Epidermal melanocyte (primary cell): ENCODE measurements around the gene IQGAP3.
"Not testable (repeated sequence)": the region's sequence is repeated elsewhere in the genome, so short reads cannot be mapped to it uniquely, and the experiment has no call there.

ENCODE experiments used
- DNase-seq: peaks from one replicate; pipeline ENCODE4 v3.0.0; 2011; ENCODE audit warnings: low spot score; ENCODE audit not compliant: insufficient read length

IQGAP3 gene

DNA sequence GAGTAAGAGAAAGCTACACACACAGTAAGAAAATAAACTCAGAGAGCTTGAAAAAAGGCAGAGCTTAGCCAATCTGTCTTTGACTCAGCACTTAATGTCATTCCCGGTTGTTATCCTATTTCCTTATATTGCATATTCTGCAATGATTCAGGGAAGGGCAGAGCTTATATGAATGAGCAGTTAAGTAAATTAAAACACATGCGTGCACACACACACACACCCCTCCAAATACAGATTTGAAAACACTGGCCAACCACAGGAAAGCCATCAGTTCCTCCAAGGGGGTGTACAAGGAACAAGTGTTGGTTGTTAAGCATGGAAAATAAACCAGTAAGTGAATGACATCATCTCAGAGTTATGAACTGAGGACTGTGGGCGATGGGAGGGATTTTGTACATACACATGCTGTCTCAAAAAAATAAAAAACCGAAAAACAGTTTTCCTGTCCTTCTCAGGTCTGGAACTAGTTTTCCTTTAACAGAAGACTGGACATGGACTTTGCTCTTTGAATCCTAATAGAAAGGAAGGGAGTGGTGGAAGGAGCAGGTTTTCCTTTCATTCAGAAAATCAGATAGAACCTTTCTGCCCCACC lies 1.0 kb downstream of the IQGAP3 start:
- no peak for DNase-seq

DNA sequence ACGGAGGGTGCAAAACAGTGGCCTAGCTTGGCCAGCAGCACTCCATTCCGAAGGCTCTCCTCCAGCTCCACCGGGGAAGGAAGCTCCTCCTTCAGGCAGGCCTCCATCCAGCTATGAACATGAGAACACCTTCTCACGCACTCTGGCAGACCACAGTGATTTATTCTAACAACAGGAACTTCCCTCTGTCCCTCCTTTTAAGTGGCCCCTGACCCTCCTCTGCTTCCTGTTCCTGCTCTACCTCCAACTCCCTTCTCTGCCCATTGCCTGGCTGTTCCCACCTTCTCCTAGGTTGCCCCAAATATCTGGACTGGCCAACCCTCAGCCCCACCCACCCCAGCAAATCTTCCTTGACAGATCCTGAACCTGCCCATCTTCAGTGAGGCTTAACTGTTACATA lies 5.9 kb downstream of the IQGAP3 start:
- DNase-seq, result no peak

- no peak for DNase-seq
These were observed 6.8 kb downstream of the IQGAP3 start for GRCh38 chr1:156565519-156565918.

GRCh38 chr1:156560585-156561163 lies 11.7 kb downstream of the IQGAP3 start:
- DNase-seq, result no peak

DNA sequence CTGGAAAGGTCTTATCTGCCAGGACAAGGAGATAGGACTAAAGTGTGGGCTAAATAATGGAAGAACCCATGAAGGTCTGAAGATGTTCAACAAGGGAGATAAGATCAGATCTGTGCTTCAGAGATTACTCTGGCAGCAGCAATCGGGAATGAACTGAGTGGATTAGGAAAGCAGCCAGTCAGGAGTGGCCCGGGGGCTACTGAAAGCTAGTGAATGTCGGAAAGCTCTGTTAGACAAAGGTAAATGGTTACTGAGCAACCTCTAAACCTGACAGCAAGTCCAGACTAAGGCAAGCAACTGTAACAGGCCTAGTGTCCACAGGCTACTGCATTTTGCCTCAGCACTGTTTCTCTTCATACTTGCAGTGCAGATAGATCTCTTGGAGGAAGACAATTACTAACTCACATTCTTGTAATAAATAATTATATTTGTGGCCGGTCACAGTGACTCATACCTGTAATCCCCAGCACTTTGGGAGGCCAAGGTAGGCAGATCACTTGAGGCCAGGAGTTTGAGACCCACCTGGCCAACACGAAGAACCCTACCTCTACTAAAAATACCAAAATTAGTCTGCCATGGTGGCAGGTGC lies 12.5 kb downstream of the IQGAP3 start:
- DNase-seq, result no peak

- no peak for DNase-seq
These were observed 13.1 kb downstream of the IQGAP3 start for GRCh38 chr1:156559086-156559796.

DNA sequence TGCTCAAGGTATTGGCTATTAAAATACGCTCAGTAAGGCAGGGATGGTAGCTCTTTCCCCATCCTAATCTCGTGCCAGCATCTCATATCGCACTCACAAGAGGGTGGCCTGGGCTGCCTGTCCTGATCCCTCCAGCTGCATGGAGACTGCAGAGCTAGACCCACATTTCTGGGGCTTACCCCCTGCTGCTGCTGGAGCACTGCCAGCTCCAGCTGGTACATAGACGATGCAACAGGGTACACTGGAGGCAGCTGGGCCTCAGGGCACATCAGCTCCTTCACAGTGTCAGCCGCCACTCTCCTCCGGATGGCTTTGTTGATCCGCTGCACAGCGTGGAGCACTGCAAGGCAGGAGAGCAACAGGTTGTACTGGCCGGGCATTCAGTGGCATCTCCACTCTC lies 16.0 kb downstream of the IQGAP3 start:
- DNase-seq, result no peak

DNA sequence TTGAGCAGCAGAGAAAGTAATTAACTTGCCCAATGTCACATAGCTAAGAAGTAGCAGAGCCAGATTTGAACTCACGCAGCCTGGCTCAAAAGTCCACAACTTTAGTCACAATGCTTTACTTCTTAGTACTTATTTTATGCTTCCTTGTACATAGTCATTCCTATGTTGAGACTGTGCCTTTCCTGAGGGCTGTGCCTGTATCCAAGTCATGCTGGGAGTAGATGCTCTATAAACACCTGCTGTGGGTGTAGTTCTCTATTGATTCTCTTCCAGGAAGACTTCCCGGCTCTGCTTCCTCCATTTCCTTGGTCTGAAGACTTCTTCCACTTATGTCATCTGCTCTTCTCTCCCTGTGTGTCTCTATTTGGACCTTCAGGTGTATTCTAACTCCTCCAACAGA lies 16.6 kb downstream of the IQGAP3 start:
- no peak for DNase-seq

DNA sequence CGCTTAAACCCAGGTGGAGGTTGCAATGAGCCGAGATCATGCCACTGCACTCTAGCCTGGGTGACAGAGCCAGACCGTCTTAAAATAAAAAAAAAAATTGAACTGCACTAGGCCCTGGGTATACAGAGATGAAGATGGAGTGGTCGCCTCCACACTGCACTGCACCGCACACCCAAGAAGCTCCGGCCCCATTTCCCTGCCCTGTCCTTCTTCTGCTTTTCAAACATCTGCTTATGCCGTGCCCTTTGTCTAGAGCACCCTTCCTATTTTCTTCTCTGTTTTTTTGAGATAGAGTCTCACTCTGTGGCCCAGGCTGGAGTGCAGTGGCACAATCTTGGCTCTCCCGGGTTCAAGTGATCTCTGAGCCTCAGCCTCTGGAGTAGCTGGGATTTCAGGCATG lies 17.4 kb downstream of the IQGAP3 start:
- no peak for DNase-seq

GRCh38 chr1:156553860-156554485 lies 18.4 kb downstream of the IQGAP3 start:
- no peak for DNase-seq

GRCh38 chr1:156552937-156553336 lies 19.4 kb downstream of the IQGAP3 start:
- DNase-seq, result not testable (repeated sequence)

GRCh38 chr1:156552518-156552917 lies 19.8 kb downstream of the IQGAP3 start:
- no peak for DNase-seq

DNA sequence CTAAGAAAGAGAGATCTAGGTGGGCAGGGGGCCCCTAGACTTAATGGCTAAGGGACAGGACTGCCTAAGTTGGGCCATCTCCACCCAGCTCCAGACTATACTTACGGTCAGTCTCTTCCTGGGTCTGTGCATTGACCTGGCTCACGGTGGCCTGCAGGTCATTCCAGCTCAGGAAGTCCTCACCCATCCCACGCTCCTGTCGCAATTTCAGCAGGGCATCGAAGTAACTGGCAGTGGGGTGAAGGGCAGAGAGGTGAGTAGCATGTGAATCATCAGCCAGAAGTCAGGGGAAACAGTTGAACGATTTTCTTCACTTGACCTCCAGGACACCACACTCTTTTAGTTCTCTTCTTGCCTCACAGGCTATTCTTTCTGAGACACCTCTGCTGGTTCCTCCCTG lies 20.5 kb downstream of the IQGAP3 start:
- no peak for DNase-seq

GRCh38 chr1:156551066-156551643 lies 21.2 kb downstream of the IQGAP3 start:
- DNase-seq, result no peak

- DNase-seq, result no peak
These were observed 22.0 kb downstream of the IQGAP3 start for GRCh38 chr1:156550346-156550745.

DNA sequence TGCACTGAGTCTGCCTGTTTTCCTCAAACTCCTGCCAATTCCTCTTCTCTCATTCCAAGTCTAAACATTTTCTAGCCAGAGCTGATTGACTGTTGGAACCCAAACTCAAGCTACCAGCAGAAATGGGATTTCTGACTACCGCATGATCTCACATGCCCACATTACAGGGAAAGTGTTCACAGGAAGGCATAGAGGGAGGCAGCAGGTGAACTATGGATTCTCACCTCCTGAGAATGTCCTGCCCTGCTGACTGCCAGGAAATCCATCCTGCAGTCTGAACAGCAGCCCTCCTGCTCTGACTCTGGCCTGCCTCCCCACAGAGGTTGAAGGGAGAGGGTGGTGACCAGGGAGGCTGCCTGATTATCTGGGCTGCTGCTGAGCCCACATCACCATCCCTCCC lies 22.5 kb downstream of the IQGAP3 start:
- DNase-seq, result no peak

DNA sequence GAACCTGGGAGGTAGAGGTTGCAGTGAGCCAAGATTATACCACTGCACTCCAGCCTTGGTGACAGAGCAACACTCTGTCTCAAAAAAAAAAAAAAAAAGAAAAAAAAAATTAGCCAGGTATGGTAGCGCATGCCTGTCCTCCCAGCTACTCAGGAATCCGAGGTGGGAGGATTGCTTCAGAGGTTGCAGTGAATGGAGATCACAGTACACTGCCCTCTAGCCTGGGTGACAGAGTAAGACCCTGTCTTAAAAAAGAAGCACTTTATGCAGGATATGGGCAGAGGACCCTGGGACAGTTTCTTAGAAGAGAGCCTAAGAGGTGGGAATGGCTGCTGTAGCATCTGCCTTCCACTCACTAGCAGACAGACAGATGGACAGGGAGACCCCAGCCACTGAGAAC lies 23.0 kb downstream of the IQGAP3 start:
- no peak for DNase-seq

DNA sequence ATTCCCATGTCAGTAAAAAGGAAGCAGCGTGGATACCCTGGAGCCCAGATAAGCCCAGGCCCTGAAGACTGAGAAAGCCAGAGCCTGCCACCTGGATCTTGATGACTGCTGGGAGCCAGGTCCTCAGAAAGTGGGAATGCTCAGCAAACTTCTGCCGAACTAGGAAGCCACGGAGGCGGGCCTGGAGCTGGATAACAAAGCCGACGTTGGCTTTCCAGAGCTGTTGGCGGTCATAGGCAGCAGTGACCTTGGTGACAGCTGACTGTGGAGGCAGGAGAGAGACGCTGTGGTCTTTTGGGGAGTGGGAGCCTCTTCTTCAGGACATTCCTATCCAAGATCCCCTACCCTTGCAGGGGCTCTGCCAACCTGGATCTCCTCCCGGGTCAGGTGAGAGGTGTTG lies 24.4 kb downstream of the IQGAP3 start:
- DNase-seq, result no peak

DNA sequence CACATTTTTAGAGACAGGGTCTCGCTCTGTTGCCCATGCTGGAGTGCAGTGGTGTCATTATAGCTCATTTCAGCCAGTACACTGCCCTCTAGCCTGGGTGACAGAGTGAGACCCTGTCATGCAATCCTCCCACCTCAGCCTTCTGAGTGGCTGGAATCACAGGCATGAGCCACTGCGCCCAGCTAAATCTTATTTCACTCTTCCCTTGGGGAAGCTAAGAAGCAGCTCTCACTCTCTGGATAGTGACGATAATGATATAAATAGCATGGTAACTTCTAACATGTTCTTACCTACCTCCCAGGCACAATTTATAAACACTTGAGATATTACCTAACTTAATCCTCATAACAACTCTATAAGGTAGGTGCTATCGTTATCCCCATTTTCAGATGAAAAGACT lies 24.9 kb downstream of the IQGAP3 start:
- no peak for DNase-seq

DNA sequence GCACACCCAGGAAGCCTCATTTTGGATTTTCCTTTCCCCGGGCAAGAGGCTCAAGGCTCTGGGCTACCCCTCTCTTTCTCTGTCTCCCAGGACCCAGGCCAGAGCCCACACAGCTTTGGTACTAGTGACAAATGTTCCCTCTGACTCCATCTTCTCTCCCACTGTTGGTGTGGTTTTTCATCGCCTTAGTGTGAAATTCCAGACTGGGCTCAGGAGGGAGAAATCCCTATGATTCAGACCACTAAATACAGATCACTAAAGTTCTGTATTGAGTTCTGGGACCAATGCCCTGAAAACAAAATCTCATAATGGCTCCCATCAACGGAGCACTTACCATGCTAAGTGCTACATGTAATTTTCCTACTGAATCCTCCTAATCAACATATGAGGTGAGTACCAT lies 26.1 kb downstream of the IQGAP3 start:
- DNase-seq, result no peak

GRCh38 chr1:156544592-156545102 lies 27.7 kb downstream of the IQGAP3 start:
- DNase-seq, result no peak

- no peak for DNase-seq
These were observed 29.3 kb downstream of the IQGAP3 start for GRCh38 chr1:156543066-156543465.
